ENCODE results near the gene LRRC74A.

- TF ChIP-seq POLR2AphosphoS5 (IDR thresholded peaks at IDR 0.05; ENCODE audit: borderline replicate concordance, low read depth, low read length), result no peak
- TF ChIP-seq EZH2 (IDR thresholded peaks at IDR 0.05), result no peak
- TF ChIP-seq FOXP2 (optimal IDR thresholded peaks at IDR 0.05; ENCODE audit: control extremely low read depth, extremely low read length, insufficient read depth), result no peak
These were observed 75.2 kb downstream of the LRRC74A start for GRCh38 chr14:76901171-76902055.

All from SK-N-MC (cell line).